ENCODE measurements around the gene LHB. TPM values are rescaled to one million over a fixed set of nuclear protein-coding genes. Genes with fewer than 3 reads are reported as not detected.
"Not testable (repeated sequence)": the region's sequence is repeated elsewhere in the genome, so short reads cannot be mapped to it uniquely, and the experiment has no call there.

Gene LHB
- total and polyA plus RNA-seq, 2 of the 4 experiments (the other 2 are of a cell fraction): not detected

GRCh38 chr19:49049011-49049410, 32.1 kb upstream of the LHB start, which contains the start of gene CGB8:
Gene CGB8 (minus strand): TSS chr19:49049111. CDS start chr19:49048739, 372 bp downstream.
- H3K79me1 ChIP-seq (ENCODE audit: low read depth in 1 of 2, low read length in 2 of 2); H2AK9ac ChIP-seq (replicated peaks; ENCODE audit: low read depth, low read length, poor library complexity); DNase-seq; H3K9me1 ChIP-seq (ENCODE audit: insufficient read depth, low read length); H4K5ac ChIP-seq (ENCODE audit: low read depth, low read length); H3K4me2 ChIP-seq (ENCODE audit: low read depth, low read length); H3K4ac ChIP-seq (ENCODE audit: low read depth, low read length); H4K91ac ChIP-seq (ENCODE audit: insufficient read depth, low read depth, low read length); H2AFZ ChIP-seq (replicated peaks; ENCODE audit: low read length, poor library complexity); H3K36me3 ChIP-seq (ENCODE audit: control insufficient read depth, insufficient read depth, low read length); H3K27me3 ChIP-seq (ENCODE audit: control insufficient read depth, insufficient read depth, low read length); H3K18ac ChIP-seq (ENCODE audit: low read depth, low read length); H2BK15ac ChIP-seq (ENCODE audit: low read depth, low read length); H2BK20ac ChIP-seq (ENCODE audit: low read depth, low read length); CTCF ChIA-PET; H3K4me3 ChIP-seq (ENCODE audit: insufficient read depth, low read depth, low read length); H3K23ac ChIP-seq (ENCODE audit: low read depth, low read length); H3K9ac ChIP-seq (ENCODE audit: low read depth, low read length); H4K8ac ChIP-seq (ENCODE audit: low read depth in 2 of 2, low read length in 2 of 2); H3K56ac ChIP-seq (ENCODE audit: extremely low read depth, insufficient read depth, low read length); H2AK5ac ChIP-seq (ENCODE audit: low read depth, low read length); dilution Hi-C loops (cut with HindIII; ENCODE audit: low sequenced_read_pairs, unreplicated experiment); H4K20me1 ChIP-seq (ENCODE audit: insufficient read depth, low read length); in situ Hi-C loops (cut with MboI; ENCODE audit: low sequenced_read_pairs); BruUV-seq (replicated peaks); ATAC-seq (ENCODE audit: low read depth); H3K14ac ChIP-seq (replicated peaks; ENCODE audit: low read depth, low read length); H2BK5ac ChIP-seq (ENCODE audit: low read depth, low read length, poor library complexity, severe bottlenecking); H3K9me3 ChIP-seq (ENCODE audit: control insufficient read depth, insufficient read depth, low read length); H3K27ac ChIP-seq (ENCODE audit: insufficient read depth, low read length); H2BK120ac ChIP-seq (ENCODE audit: low read depth, low read length); POLR2A ChIA-PET (ENCODE audit: unreplicated experiment); intact Hi-C loops (cut with micrococcal nuclease); H3K4me1 ChIP-seq (ENCODE audit: control insufficient read depth, insufficient read depth, low read length): not testable (repeated sequence)
- WGBS, 2 experiments (ENCODE audit: extremely low coverage in 2 of 2, insufficient read length in 1 of 2): no CpG with 5 or more reads among the region's 12 CpGs

GRCh38 chr19:49043548-49043947, 26.7 kb upstream of the LHB start, which contains the start of gene CGB5:
Gene CGB5 (plus strand): TSS chr19:49043848. CDS start chr19:49044210, 362 bp downstream.
- H4K8ac ChIP-seq (ENCODE audit: low read depth in 2 of 2, low read length in 2 of 2); H3K4me1 ChIP-seq (ENCODE audit: control insufficient read depth, insufficient read depth, low read length); ATAC-seq (ENCODE audit: low read depth); H3K56ac ChIP-seq (ENCODE audit: extremely low read depth, insufficient read depth, low read length); H2BK120ac ChIP-seq (ENCODE audit: low read depth, low read length); H3K4ac ChIP-seq (ENCODE audit: low read depth, low read length); H3K23ac ChIP-seq (ENCODE audit: low read depth, low read length); DNase-seq; H3K18ac ChIP-seq (ENCODE audit: low read depth, low read length); H4K91ac ChIP-seq (ENCODE audit: insufficient read depth, low read depth, low read length); H3K36me3 ChIP-seq (ENCODE audit: control insufficient read depth, insufficient read depth, low read length); H3K27ac ChIP-seq (ENCODE audit: insufficient read depth, low read length); H3K9me1 ChIP-seq (ENCODE audit: insufficient read depth, low read length); H2AK9ac ChIP-seq (replicated peaks; ENCODE audit: low read depth, low read length, poor library complexity); H4K20me1 ChIP-seq (ENCODE audit: insufficient read depth, low read length); intact Hi-C loops (cut with micrococcal nuclease); in situ Hi-C loops (cut with MboI; ENCODE audit: low sequenced_read_pairs); H2AK5ac ChIP-seq (ENCODE audit: low read depth, low read length); CTCF ChIA-PET; dilution Hi-C loops (cut with HindIII; ENCODE audit: low sequenced_read_pairs, unreplicated experiment); H4K5ac ChIP-seq (ENCODE audit: low read depth, low read length); H3K27me3 ChIP-seq (ENCODE audit: control insufficient read depth, insufficient read depth, low read length); H3K14ac ChIP-seq (replicated peaks; ENCODE audit: low read depth, low read length); H2BK20ac ChIP-seq (ENCODE audit: low read depth, low read length); POLR2A ChIA-PET (ENCODE audit: unreplicated experiment); H2AFZ ChIP-seq (replicated peaks; ENCODE audit: low read length, poor library complexity); BruUV-seq (replicated peaks); H2BK5ac ChIP-seq (ENCODE audit: low read depth, low read length, poor library complexity, severe bottlenecking); H3K4me3 ChIP-seq (ENCODE audit: insufficient read depth, low read depth, low read length); H3K9ac ChIP-seq (ENCODE audit: low read depth, low read length); H3K9me3 ChIP-seq (ENCODE audit: control insufficient read depth, insufficient read depth, low read length); H2BK15ac ChIP-seq (ENCODE audit: low read depth, low read length); H3K79me1 ChIP-seq (ENCODE audit: low read depth in 1 of 2, low read length in 2 of 2); H3K4me2 ChIP-seq (ENCODE audit: low read depth, low read length): not testable (repeated sequence)
- 69% methylated on average over 5 of the region's 15 CpGs; no CpG with 5 or more reads in 1 of the 2 experiments for WGBS, 2 experiments (ENCODE audit: extremely low coverage in 2 of 2, insufficient read length in 1 of 2)

Measured in IMR-90 (cell line).